A549 (cell line): Measurements from ENCODE around the gene CPB1. TPM values are rescaled to one million over a fixed set of nuclear protein-coding genes. Genes with fewer than 3 reads are reported as not detected.

Experiments
- ATAC-seq, 2 experiments: fragments of 200-7000 bp in 1 of 2; fragments of >200 bp in 1 of 2; cut with Nextera tagmentation in 1 of 2; cut with Tn5 transposase in 1 of 2; 3 replicates each; pipeline versions ENCODE4 v1.8.0 to v1.9.1; 2018 to 2020; ENCODE audit warnings: mild to moderate bottlenecking in 1 of 2, moderate library complexity in 1 of 2
- CTCF ChIA-PET: fragments of 300-600 bp; sonication (Branson Sonifier 250); formaldehyde crosslinking; extraction: SDS; loops from one replicate; lab custom pipeline; 2021; ENCODE audit warnings: antibody characterized with exemption, inconsistent platforms; lab: Yijun Ruan, JAX
- POLR2A ChIA-PET: fragments of 350-600 bp; formaldehyde crosslinking; extraction: SDS; loops from one replicate; lab custom pipeline; 2021; ENCODE audit warnings: antibody characterized with exemption, inconsistent platforms; lab: Yijun Ruan, JAX
- DNase-seq, 2 experiments: peaks; one replicate each; pipeline versions ENCODE4 v3.0.0 to v3.0.0-alpha.2; 2011 to 2016; ENCODE audit warnings: low read depth in 1 of 2, low spot score in 1 of 2
- FAIRE-seq: peaks from 2 replicates; lab custom pipeline; 2011; peaks lifted over from hg19 to GRCh38; lab: Jason Lieb, UNC
- H3K27ac ChIP-seq, 2 experiments: fragments of >200 bp; sonication (Bioruptor Twin); formaldehyde crosslinking; 3 replicates each; pipeline ENCODE4 v1.5.1; 2016 to 2017
- H3K4me1 ChIP-seq: fragments of >200 bp; sonication (Bioruptor Twin); formaldehyde crosslinking; 3 replicates; pipeline ENCODE4 v1.6.1; 2016
- H3K4me2 ChIP-seq: fragments of >200 bp; sonication (Bioruptor Twin); formaldehyde crosslinking; 3 replicates; pipeline ENCODE4 v1.6.1; 2016
- H3K4me3 ChIP-seq: fragments of >200 bp; sonication (Bioruptor Twin); formaldehyde crosslinking; 3 replicates; pipeline ENCODE4 v1.5.1; 2016
- H3K9me3 ChIP-seq: fragments of >200 bp; sonication (Bioruptor Twin); formaldehyde crosslinking; 3 replicates; pipeline ENCODE4 v1.6.1; 2016
- BHLHE40 ChIP-seq: IDR thresholded peaks from 2 replicates; pipeline ENCODE4 v1.6.1; 2012; ENCODE audit warnings: low read depth, low read length, inconsistent platforms
- CBX2 ChIP-seq: fragments of 200-600 bp; sonication (generic); IDR thresholded peaks from 2 replicates; pipeline ENCODE4 v1.6.1; 2016; ENCODE audit warnings: low read depth, mild to moderate bottlenecking, borderline replicate concordance
- CHD2 ChIP-seq: fragments of 150-350 bp; IDR thresholded peaks from 2 replicates; pipeline ENCODE4 v1.6.1; 2014; ENCODE audit warnings: low read length; ENCODE audit not compliant: partially characterized antibody
- EHF ChIP-seq: fragments of 250-450 bp; sonication (Bioruptor Pico); IDR thresholded peaks from 2 replicates; pipeline ENCODE4 v1.5.0; 2020; ENCODE audit warnings: mild to moderate bottlenecking
- ESRRA ChIP-seq: fragments of 150-350 bp; IDR thresholded peaks from 2 replicates; pipeline ENCODE4 v1.6.1; 2014; ENCODE audit warnings: mild to moderate bottlenecking, low read length, borderline replicate concordance
- FOSB ChIP-seq: fragments of 250-450 bp; sonication (Bioruptor Pico); IDR thresholded peaks from 2 replicates; pipeline ENCODE4 v1.5.0; 2020; ENCODE audit warnings: mild to moderate bottlenecking, moderate library complexity
- GATA3 ChIP-seq: IDR thresholded peaks from 2 replicates; pipeline ENCODE4 v1.6.1; 2012; ENCODE audit warnings: borderline replicate concordance
- HOXB5 ChIP-seq: fragments of 250-450 bp; sonication (Bioruptor Pico); IDR thresholded peaks from 2 replicates; pipeline ENCODE4 v1.5.0; 2020; ENCODE audit warnings: mild to moderate bottlenecking, moderate library complexity
- MAFK ChIP-seq: fragments of 450-650 bp; IDR thresholded peaks from 2 replicates; pipeline ENCODE4 v1.6.1; 2014; ENCODE audit not compliant: partially characterized antibody
- MAZ ChIP-seq: fragments of 150-350 bp; IDR thresholded peaks from 2 replicates; pipeline ENCODE4 v1.6.1; 2014; ENCODE audit warnings: antibody characterized with exemption, low read depth, low read length, borderline replicate concordance
- MYC ChIP-seq: IDR thresholded peaks from 2 replicates; pipeline ENCODE4 v1.6.1; 2012; ENCODE audit warnings: mild to moderate bottlenecking, inconsistent platforms, low read length, improper control_type of control experiment, borderline replicate concordance
- NPAS2 ChIP-seq: fragments of 250-450 bp; sonication (Bioruptor Pico); IDR thresholded peaks from 2 replicates; pipeline ENCODE4 v1.8.0; 2022; ENCODE audit warnings: mild to moderate bottlenecking, moderate library complexity, borderline replicate concordance
- POLR2AphosphoS2 ChIP-seq: conservative IDR thresholded peaks from 2 replicates; pipeline ENCODE4 v1.6.1; 2012; ENCODE audit warnings: low read length, improper control_type of control experiment, inconsistent platforms
- RARB ChIP-seq: fragments of 250-450 bp; sonication (Bioruptor Pico); IDR thresholded peaks from 2 replicates; pipeline ENCODE4 v1.8.0; 2021; ENCODE audit warnings: mild to moderate bottlenecking, moderate library complexity
- RCOR1 ChIP-seq: fragments of 150-350 bp; IDR thresholded peaks from 2 replicates; pipeline ENCODE4 v1.6.1; 2014; ENCODE audit warnings: antibody characterized with exemption, low read length, low read depth
- ZFP36 ChIP-seq: fragments of 450-650 bp; IDR thresholded peaks from 2 replicates; pipeline ENCODE4 v1.6.1; 2014; ENCODE audit warnings: borderline replicate concordance; ENCODE audit not compliant: partially characterized antibody
- ZNF302 ChIP-seq: fragments of 250-450 bp; sonication (Bioruptor Pico); IDR thresholded peaks from 2 replicates; pipeline ENCODE4 v1.9.0; 2021; ENCODE audit warnings: inconsistent platforms, mild to moderate bottlenecking, moderate library complexity
- ZSCAN20 ChIP-seq: fragments of 250-450 bp; sonication (Bioruptor Pico); IDR thresholded peaks from 2 replicates; pipeline ENCODE4 v1.8.0; 2022; ENCODE audit warnings: mild to moderate bottlenecking, moderate library complexity
- WGBS: methylation state at CpG from one replicate; pipeline ENCODE4 v1.1.6; 2017; ENCODE audit errors: missing lambda C conversion rate; 5-methylcytosine and 5-hydroxymethylcytosine counted together
- polyA plus RNA-seq, 4 experiments: library from polyadenylated mRNA; depleted of rRNA in 3 of 4; stranded (reverse); fragments of >200 nt; fragmentation: RNase III in 1 of 4; extraction: RNeasy Plus Mini Kit Qiagen cat#74134 plus additional on column Dnase treatment in 1 of 4; gene quantifications; 2 replicates in 3 of 4; 3 replicates in 1 of 4; pipeline ENCODE4 v1.2.3, GENCODE V29; 2011 to 2017
- TF ChIP-seq, protein P1 (sequence below): fragments of >200 bp; sonication (Bioruptor Twin); formaldehyde crosslinking; IDR thresholded peaks from 2 replicates; pipeline ENCODE4 v1.6.1; 2016
- TF ChIP-seq, protein P2 (sequence below): IDR thresholded peaks from 2 replicates; pipeline ENCODE4 v1.6.1; 2012
- TF ChIP-seq, protein P3 (sequence below): fragments of 200-600 bp; sonication (generic); IDR thresholded peaks from 2 replicates; pipeline ENCODE4 v1.6.1; 2016; ENCODE audit warnings: antibody characterized with exemption, mild to moderate bottlenecking, moderate library complexity
- TF ChIP-seq, protein P4 (sequence below): fragments of 450-650 bp; IDR thresholded peaks from 2 replicates; pipeline ENCODE4 v1.6.1; 2014; ENCODE audit warnings: antibody characterized with exemption

CPB1 gene
- polyA plus RNA-seq, 2 of the 4 experiments (the other 2 are of a cell fraction), result not detected

DNA sequence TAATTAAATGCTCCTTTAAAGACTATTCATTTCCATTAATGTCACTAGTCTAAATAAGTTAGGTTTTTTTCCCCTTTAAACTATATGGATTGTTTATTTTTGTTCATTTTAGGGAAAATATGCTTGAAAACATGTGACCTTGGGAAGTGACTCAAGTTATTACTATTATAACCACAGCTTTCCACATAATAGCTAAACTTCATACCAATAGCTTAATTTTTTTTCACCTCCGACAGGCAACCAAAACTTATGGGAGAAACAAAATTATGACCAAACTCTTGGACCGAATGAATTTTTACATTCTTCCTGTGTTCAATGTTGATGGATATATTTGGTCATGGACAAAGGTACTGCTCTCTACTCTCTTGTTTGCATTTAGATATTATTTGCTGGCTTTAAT lies 53.7 kb downstream of the CPB1 start:
- H3K9me3 ChIP-seq, result no peaks in the 10 kb centered on the region
- TF ChIP-seq EHF (no peak), RARB (CRISPR knock-in tag) (no peak), CBX2 (no peak)
- TF ChIP-seq, protein P1, sequence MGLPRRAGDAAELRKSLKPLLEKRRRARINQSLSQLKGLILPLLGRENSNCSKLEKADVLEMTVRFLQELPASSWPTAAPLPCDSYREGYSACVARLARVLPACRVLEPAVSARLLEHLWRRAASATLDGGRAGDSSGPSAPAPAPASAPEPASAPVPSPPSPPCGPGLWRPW, result no peak
- FAIRE-seq, result peak; percentile 28
- WGBS, result 56% methylated on average over 2 of the region's 2 CpGs
- POLR2A ChIA-PET, result no interaction called here
- no peak overlapping the region for H3K27ac ChIP-seq
- CTCF ChIA-PET, result interaction anchor here (0.6 to 1.6 kb wide), 5 partner anchors 8 to 634 kb away, joined by 3 to 6 read pairs (median 3); no protein-coding TSS in a partner anchor
- no peak for DNase-seq
- no peak overlapping the region for H3K4me2 ChIP-seq
- no peak for ATAC-seq
- no peak overlapping the region for H3K4me3 ChIP-seq
- no peaks in the 10 kb centered on the region for H3K4me1 ChIP-seq

DNA sequence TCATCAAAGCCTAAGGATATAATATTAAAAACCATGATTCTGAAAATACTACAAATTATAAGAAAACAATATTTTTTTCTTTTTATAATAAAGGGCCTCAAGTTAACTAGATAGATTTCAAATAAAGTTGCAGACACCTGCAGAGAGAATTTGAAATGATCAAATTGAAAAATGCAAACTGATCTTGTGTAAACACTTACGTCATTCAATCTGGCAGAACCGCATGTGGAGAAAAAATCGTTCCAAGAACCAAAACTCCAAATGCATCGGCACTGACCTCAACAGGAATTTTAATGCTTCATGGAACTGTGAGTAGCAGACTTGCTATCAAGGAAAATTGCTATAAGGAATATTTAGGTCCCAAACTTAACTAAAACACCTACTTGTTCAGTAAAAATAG lies 54.7 kb downstream of the CPB1 start:
- no peak for TF ChIP-seq ZFP36
- no peak for TF ChIP-seq RARB (CRISPR knock-in tag)
- TF ChIP-seq, protein P2, sequence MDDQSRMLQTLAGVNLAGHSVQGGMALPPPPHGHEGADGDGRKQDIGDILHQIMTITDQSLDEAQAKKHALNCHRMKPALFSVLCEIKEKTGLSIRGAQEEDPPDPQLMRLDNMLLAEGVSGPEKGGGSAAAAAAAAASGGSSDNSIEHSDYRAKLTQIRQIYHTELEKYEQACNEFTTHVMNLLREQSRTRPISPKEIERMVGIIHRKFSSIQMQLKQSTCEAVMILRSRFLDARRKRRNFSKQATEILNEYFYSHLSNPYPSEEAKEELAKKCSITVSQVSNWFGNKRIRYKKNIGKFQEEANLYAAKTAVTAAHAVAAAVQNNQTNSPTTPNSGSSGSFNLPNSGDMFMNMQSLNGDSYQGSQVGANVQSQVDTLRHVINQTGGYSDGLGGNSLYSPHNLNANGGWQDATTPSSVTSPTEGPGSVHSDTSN, result no peak
- TF ChIP-seq EHF, result no peak
- no peak for TF ChIP-seq CHD2
- no peak for TF ChIP-seq ESRRA
- TF ChIP-seq BHLHE40, result no peak
- TF ChIP-seq MAFK, result no peak
- TF ChIP-seq RCOR1, result no peak
- TF ChIP-seq HOXB5 (CRISPR knock-in tag), result no peak
- TF ChIP-seq ZNF302 (CRISPR knock-in tag), result no peak
- TF ChIP-seq NPAS2, result no peak
- TF ChIP-seq POLR2AphosphoS2, result no peak
- no peak for TF ChIP-seq ZSCAN20 (CRISPR knock-in tag)
- TF ChIP-seq, protein P3, sequence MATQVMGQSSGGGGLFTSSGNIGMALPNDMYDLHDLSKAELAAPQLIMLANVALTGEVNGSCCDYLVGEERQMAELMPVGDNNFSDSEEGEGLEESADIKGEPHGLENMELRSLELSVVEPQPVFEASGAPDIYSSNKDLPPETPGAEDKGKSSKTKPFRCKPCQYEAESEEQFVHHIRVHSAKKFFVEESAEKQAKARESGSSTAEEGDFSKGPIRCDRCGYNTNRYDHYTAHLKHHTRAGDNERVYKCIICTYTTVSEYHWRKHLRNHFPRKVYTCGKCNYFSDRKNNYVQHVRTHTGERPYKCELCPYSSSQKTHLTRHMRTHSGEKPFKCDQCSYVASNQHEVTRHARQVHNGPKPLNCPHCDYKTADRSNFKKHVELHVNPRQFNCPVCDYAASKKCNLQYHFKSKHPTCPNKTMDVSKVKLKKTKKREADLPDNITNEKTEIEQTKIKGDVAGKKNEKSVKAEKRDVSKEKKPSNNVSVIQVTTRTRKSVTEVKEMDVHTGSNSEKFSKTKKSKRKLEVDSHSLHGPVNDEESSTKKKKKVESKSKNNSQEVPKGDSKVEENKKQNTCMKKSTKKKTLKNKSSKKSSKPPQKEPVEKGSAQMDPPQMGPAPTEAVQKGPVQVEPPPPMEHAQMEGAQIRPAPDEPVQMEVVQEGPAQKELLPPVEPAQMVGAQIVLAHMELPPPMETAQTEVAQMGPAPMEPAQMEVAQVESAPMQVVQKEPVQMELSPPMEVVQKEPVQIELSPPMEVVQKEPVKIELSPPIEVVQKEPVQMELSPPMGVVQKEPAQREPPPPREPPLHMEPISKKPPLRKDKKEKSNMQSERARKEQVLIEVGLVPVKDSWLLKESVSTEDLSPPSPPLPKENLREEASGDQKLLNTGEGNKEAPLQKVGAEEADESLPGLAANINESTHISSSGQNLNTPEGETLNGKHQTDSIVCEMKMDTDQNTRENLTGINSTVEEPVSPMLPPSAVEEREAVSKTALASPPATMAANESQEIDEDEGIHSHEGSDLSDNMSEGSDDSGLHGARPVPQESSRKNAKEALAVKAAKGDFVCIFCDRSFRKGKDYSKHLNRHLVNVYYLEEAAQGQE, result no peak
- no peak for TF ChIP-seq FOSB (CRISPR knock-in tag)
- no peak for TF ChIP-seq MYC
- TF ChIP-seq MAZ, result no peak
- TF ChIP-seq GATA3, result no peak
- TF ChIP-seq, protein P4, sequence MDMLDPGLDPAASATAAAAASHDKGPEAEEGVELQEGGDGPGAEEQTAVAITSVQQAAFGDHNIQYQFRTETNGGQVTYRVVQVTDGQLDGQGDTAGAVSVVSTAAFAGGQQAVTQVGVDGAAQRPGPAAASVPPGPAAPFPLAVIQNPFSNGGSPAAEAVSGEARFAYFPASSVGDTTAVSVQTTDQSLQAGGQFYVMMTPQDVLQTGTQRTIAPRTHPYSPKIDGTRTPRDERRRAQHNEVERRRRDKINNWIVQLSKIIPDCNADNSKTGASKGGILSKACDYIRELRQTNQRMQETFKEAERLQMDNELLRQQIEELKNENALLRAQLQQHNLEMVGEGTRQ, result no peak
- H3K4me1 ChIP-seq, result no peaks in the 10 kb centered on the region
- DNase-seq (no peak), FAIRE-seq (no peak), ATAC-seq (no peak)
- 76% methylated on average over 4 of the region's 4 CpGs for WGBS
- ChIA-PET CTCF (interaction anchor here (1.0 kb wide), 1 partner anchor 720 kb away, joined by 3 read pairs; no protein-coding TSS in a partner anchor), POLR2A (no interaction called here)
- no peak overlapping the region for H3K27ac ChIP-seq
- no peak overlapping the region for H3K4me2 ChIP-seq
- no peak overlapping the region for H3K4me3 ChIP-seq
- no peaks in the 10 kb centered on the region for H3K9me3 ChIP-seq
